Peyer's patch (tissue), 4 donors: ENCODE results near the gene MTFP1. TPM values are rescaled to one million over a fixed set of nuclear protein-coding genes. Genes with fewer than 3 reads are reported as not detected.
A peak's percentile ranks its signal among the peaks of the same experiment; 100 is the strongest.

Source experiments
- DNase-seq, 3 donors: peaks; one replicate each; pipeline ENCODE4 v3.0.0-alpha.2; 2017 to 2019
- H3K27ac ChIP-seq, 4 donors: fragments of 200-600 bp; sonication (generic); one replicate each; pipeline ENCODE4 v1.5.1; 2016 to 2019
- H3K27me3 ChIP-seq, 2 donors: fragments of 200-600 bp; sonication (generic); one replicate each; pipeline ENCODE4 v1.5.1; 2019
- H3K36me3 ChIP-seq, 3 donors: fragments of 200-600 bp; sonication (generic); one replicate each; pipeline ENCODE4 v1.5.1; 2016 to 2019
- H3K4me1 ChIP-seq, 4 donors: fragments of 200-600 bp; sonication (generic); one replicate each; pipeline ENCODE4 v1.5.1; 2016 to 2019
- H3K4me3 ChIP-seq, 4 donors: fragments of 200-600 bp; sonication (generic); 1 replicate in 3 of 4; 2 replicates in 1 of 4; pipeline ENCODE4 v1.5.1; 2016 to 2019; ENCODE audit warnings: mild to moderate bottlenecking in 1 of 4
- H3K9me3 ChIP-seq, 4 donors: fragments of 200-600 bp; sonication (generic); one replicate each; pipeline ENCODE4 v1.5.1; 2016 to 2019; ENCODE audit warnings: mild to moderate bottlenecking in 1 of 4
- CTCF ChIP-seq, 6 experiments: fragments of 450-650 bp in 4 of 6; fragments of 200-600 bp in 2 of 6; sonication (generic) in 1 of 6; IDR thresholded peaks; one replicate each; pipeline ENCODE4 v1.5.1; 2017 to 2019; ENCODE audit warnings: antibody characterized with exemption in 6 of 6, mild to moderate bottlenecking in 3 of 6, moderate library complexity in 1 of 6
- POLR2A ChIP-seq, 2 donors: fragments of 450-650 bp; IDR thresholded peaks; one replicate each; pipeline ENCODE4 v1.5.1; 2017; ENCODE audit warnings: antibody characterized with exemption in 2 of 2, mild to moderate bottlenecking in 2 of 2, moderate library complexity in 2 of 2
- total RNA-seq, 4 donors: library from RNA; depleted of rRNA; stranded (reverse); fragments of >200 nt; gene quantifications; one replicate each; pipeline ENCODE4 v1.1.0, GENCODE V29; 2016

The MTFP1 gene
- total RNA-seq, 4 donors from 2014 or later = 12.4 to 24.7 (median 19.2) TPM

GRCh38 chr22:30413001-30413400, 12.6 kb upstream of the MTFP1 start:
- Histone ChIP-seq H3K9me3 (no peaks in the 10 kb centered on the region), H3K27ac (no peak overlapping the region), H3K36me3 (peaks cover 0 to 78% (median 0%) of the 10 kb centered on the region in 3 donors), H3K27me3 (no peaks in the 10 kb centered on the region), H3K4me1 (peaks cover 0 to 22% (median 0%) of the 10 kb centered on the region in 4 donors), H3K4me3 (no peak overlapping the region)
- TF ChIP-seq CTCF (IDR thresholded peaks at IDR 0.05) (peak in 1 of 6 experiments; percentile 7), POLR2A (IDR thresholded peaks at IDR 0.05) (no peak)
- no peak for DNase-seq

GRCh38 chr22:30413745-30414524, 11.6 kb upstream of the MTFP1 start:
- TF ChIP-seq CTCF (IDR thresholded peaks at IDR 0.05) (no peak), POLR2A (IDR thresholded peaks at IDR 0.05) (no peak)
- Histone ChIP-seq H3K9me3 (no peaks in the 10 kb centered on the region), H3K4me1 (peaks cover 0 to 30% (median 0%) of the 10 kb centered on the region in 4 donors), H3K27ac (no peak overlapping the region), H3K36me3 (peaks cover 0 to 78% (median 0%) of the 10 kb centered on the region in 3 donors), H3K4me3 (no peak overlapping the region), H3K27me3 (no peaks in the 10 kb centered on the region)
- no peak for DNase-seq

- no peak for DNase-seq
- Histone ChIP-seq H3K4me3 (no peak overlapping the region), H3K36me3 (peaks cover 0 to 76% (median 0%) of the 10 kb centered on the region in 3 donors), H3K4me1 (peaks cover 0 to 30% (median 0%) of the 10 kb centered on the region in 4 donors), H3K27ac (no peak overlapping the region), H3K27me3 (no peaks in the 10 kb centered on the region), H3K9me3 (no peaks in the 10 kb centered on the region)
- no peak for TF ChIP-seq POLR2A (IDR thresholded peaks at IDR 0.05)
- no peak for TF ChIP-seq CTCF (IDR thresholded peaks at IDR 0.05)
Observed at GRCh38 chr22:30414525-30415047, 11.0 kb upstream of the MTFP1 start.

GRCh38 chr22:30416403-30416802, 9.2 kb upstream of the MTFP1 start:
- no peaks in the 10 kb centered on the region for H3K27me3 ChIP-seq
- H3K9me3 ChIP-seq = no peaks in the 10 kb centered on the region
- H3K36me3 ChIP-seq = peaks cover 0 to 62% (median 0%) of the 10 kb centered on the region in 3 donors
- H3K4me1 ChIP-seq = peaks cover 0 to 45% (median 3%) of the 10 kb centered on the region in 4 donors
- no peak for TF ChIP-seq CTCF (IDR thresholded peaks at IDR 0.05)
- TF ChIP-seq POLR2A (IDR thresholded peaks at IDR 0.05) = no peak
- H3K4me3 ChIP-seq = no peak overlapping the region
- H3K27ac ChIP-seq = peak overlapping the region in 1 of 4 donors; percentile 65
- DNase-seq = peak in 1 of 3 donors; percentile 84

GRCh38 chr22:30416837-30417236, 8.7 kb upstream of the MTFP1 start:
- H3K4me3 ChIP-seq = no peak overlapping the region
- H3K27ac ChIP-seq = peak overlapping the region in 1 of 4 donors; percentile 48
- H3K27me3 ChIP-seq = no peaks in the 10 kb centered on the region
- no peak for TF ChIP-seq POLR2A (IDR thresholded peaks at IDR 0.05)
- TF ChIP-seq CTCF (IDR thresholded peaks at IDR 0.05) = no peak
- peaks cover 0 to 58% (median 0%) of the 10 kb centered on the region in 3 donors for H3K36me3 ChIP-seq
- H3K9me3 ChIP-seq = no peaks in the 10 kb centered on the region
- no peak for DNase-seq
- peaks cover 0 to 49% (median 3%) of the 10 kb centered on the region in 4 donors for H3K4me1 ChIP-seq
